Astrocyte of the cerebellum (primary cell): ENCODE measurements around the gene GFRA1.
A peak's percentile ranks its signal among the peaks of the same experiment; 100 is the strongest.

Experiments used
- DNase-seq: peaks from one replicate; pipeline ENCODE4 v3.0.0-alpha.2; 2011; ENCODE audit warnings: low read depth
- H3K4me3 ChIP-seq: 2 replicates; pipeline ENCODE4 v1.5.1; 2011; ENCODE audit warnings: mild to moderate bottlenecking, low read depth, low read length, moderate library complexity
- in situ Hi-C: cut with HindIII; loops from 2 replicates; pipeline ENCODE4 v1.10.0; 2017; ENCODE audit warnings: low sequenced_read_pairs
- TF ChIP-seq, protein P1 (sequence below): IDR thresholded peaks from 2 replicates; pipeline ENCODE4 v1.5.1; 2012; ENCODE audit warnings: low read length, low read depth, moderate library complexity, mild to moderate bottlenecking; ENCODE audit errors: missing control alignments

GFRA1 gene

GRCh38 chr10:116162851-116163250 lies 110.2 kb downstream of the GFRA1 start:
- H3K4me3 ChIP-seq, result no peak overlapping the region
- in situ Hi-C loops, result no loop called here
- TF ChIP-seq, protein P1, sequence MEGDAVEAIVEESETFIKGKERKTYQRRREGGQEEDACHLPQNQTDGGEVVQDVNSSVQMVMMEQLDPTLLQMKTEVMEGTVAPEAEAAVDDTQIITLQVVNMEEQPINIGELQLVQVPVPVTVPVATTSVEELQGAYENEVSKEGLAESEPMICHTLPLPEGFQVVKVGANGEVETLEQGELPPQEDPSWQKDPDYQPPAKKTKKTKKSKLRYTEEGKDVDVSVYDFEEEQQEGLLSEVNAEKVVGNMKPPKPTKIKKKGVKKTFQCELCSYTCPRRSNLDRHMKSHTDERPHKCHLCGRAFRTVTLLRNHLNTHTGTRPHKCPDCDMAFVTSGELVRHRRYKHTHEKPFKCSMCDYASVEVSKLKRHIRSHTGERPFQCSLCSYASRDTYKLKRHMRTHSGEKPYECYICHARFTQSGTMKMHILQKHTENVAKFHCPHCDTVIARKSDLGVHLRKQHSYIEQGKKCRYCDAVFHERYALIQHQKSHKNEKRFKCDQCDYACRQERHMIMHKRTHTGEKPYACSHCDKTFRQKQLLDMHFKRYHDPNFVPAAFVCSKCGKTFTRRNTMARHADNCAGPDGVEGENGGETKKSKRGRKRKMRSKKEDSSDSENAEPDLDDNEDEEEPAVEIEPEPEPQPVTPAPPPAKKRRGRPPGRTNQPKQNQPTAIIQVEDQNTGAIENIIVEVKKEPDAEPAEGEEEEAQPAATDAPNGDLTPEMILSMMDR, result no peak
- no peak for DNase-seq

- H3K4me3 ChIP-seq, result no peak overlapping the region
- DNase-seq, result no peak
- in situ Hi-C loops, result no loop called here
- TF ChIP-seq, protein P1, result no peak
Measured at GRCh38 chr10:116160271-116160670, 112.7 kb downstream of the GFRA1 start.

DNA sequence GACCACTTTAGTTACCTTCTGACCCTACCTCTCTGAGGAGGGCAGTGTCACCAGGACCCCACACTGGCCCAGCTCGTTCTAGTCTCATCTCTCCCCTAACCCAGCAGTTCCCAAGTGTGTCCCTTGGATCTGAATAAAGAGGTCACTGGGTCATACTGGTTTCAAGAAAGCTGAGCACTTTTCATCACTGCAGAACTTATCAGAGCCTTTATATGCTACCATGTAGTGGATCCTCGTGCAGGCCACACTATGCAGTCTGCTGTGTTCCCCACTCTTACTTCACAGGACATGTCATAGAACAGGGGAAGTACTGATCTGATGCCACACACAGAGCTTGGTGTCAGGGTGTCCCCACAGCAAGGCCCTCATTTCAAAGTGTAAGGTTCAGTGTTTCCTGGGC lies 113.8 kb downstream of the GFRA1 start:
- H3K4me3 ChIP-seq, result no peak overlapping the region
- in situ Hi-C loops, result no loop called here
- TF ChIP-seq, protein P1, result no peak
- no peak for DNase-seq

GRCh38 chr10:116158036-116158435 lies 115.0 kb downstream of the GFRA1 start:
- no peak overlapping the region for H3K4me3 ChIP-seq
- in situ Hi-C loops, result no loop called here
- TF ChIP-seq, protein P1, result no peak
- peak; percentile 22 for DNase-seq

DNA sequence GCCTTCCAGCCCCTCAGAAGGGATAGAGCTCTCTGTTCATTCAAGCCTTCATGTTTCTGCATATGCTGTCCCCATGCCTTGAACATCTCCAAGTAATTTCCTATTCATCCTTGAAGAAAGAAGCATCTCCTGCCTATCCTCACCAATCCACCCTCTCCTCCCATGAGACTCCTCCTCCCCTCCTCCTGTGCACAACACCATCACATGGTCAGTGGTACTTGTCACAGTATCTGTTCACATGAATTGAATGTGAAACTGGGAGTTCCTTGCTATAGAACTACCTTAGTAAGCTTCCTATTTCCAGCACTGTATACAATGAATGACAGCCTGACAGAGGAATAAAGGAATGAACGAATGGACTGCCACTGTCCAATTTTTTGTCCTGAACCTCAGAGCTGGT lies 115.5 kb downstream of the GFRA1 start:
- TF ChIP-seq, protein P1, result no peak
- H3K4me3 ChIP-seq, result no peak overlapping the region
- DNase-seq, result no peak
- in situ Hi-C loops, result no loop called here

DNA sequence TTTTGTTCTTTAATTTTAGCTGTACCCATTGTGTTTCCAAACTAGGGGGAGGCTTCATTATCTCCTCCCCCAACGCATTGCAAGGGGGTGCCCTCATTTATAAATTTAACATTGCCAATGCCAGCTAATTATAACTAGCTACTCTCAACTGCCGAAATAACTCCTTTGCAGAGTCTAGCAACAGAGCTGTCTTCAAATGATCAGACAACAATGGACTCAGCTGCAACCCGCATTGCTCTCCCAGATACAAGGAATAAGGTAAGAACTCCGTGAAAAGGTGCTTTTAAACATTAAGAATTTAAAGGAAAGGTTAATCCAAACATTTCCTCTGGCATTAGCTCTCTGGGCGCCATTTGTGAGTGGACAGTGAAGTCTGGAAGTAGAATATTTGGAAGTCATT lies 116.2 kb downstream of the GFRA1 start:
- in situ Hi-C loops, result no loop called here
- H3K4me3 ChIP-seq, result no peak overlapping the region
- DNase-seq, result no peak
- TF ChIP-seq, protein P1, result no peak

DNA sequence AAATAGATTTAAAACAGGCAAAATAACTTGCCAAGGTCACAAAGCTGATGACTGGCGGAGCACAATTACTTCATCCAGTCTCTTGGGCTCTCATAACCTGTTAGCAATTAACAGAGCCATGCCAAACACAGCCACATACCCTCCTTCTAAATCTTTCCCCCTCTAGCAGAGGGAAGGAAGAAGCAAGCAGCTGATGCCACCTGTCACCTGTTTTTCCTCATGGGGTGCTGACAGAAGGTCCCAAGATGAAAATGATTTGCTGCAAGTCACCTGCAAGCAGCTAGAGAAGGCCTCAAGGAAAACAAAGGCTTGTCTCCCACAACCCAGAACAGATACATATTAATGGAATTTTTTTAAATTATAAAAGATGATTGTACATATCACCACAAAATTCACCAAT lies 117.8 kb downstream of the GFRA1 start:
- TF ChIP-seq, protein P1, result no peak
- H3K4me3 ChIP-seq, result no peak overlapping the region
- no peak for DNase-seq
- in situ Hi-C loops, result no loop called here
